IMR-90 (cell line): ENCODE results near the gene PPEF2. TPM values are rescaled to one million over a fixed set of nuclear protein-coding genes. Genes with fewer than 3 reads are reported as not detected.
A peak's percentile ranks its signal among the peaks of the same experiment; 100 is the strongest.

Source experiments
- ATAC-seq: fragments of 200-7000 bp; cut with Tn5 transposase; 2 replicates; pipeline ENCODE4 v1.9.1; 2020; ENCODE audit warnings: low read depth, mild to moderate bottlenecking, moderate library complexity
- BruUV-seq: library from RNA; stranded (reverse); fragments of 400-500 nt; replicated peaks from 2 replicates; lab custom pipeline; 2021; lab: Mats Ljungman, UMichigan
- CTCF ChIA-PET: fragments of 300-600 bp; formaldehyde crosslinking; extraction: SDS; loops from one replicate; lab custom pipeline; 2021; ENCODE audit warnings: antibody characterized with exemption; lab: Yijun Ruan, JAX
- POLR2A ChIA-PET: fragments of 300-600 bp; sonication (Branson Sonifier 250); formaldehyde crosslinking; loops from one replicate; lab custom pipeline; 2022; ENCODE audit warnings: antibody characterized with exemption; ENCODE audit not compliant: unreplicated experiment; lab: Charles Lee
- DNase-seq: peaks from one replicate; pipeline ENCODE4 v3.0.0; 2013
- H2AFZ ChIP-seq: replicated peaks from 2 replicates; pipeline ENCODE3; 2013; ENCODE audit warnings: low read length, mild to moderate bottlenecking; ENCODE audit not compliant: poor library complexity
- H2AK5ac ChIP-seq: 2 replicates; pipeline ENCODE4 v1.6.1; 2013; ENCODE audit warnings: low read depth, low read length, inconsistent platforms
- H2AK9ac ChIP-seq: replicated peaks from 2 replicates; pipeline ENCODE3; 2013; ENCODE audit warnings: mild to moderate bottlenecking, low read depth, low read length, moderate library complexity; ENCODE audit not compliant: poor library complexity
- H2BK120ac ChIP-seq: 2 replicates; pipeline ENCODE4 v1.6.1; 2013; ENCODE audit warnings: low read depth, low read length, inconsistent platforms
- H2BK15ac ChIP-seq: 3 replicates; pipeline ENCODE4 v1.6.1; 2013; ENCODE audit warnings: low read depth, low read length, inconsistent platforms
- H2BK20ac ChIP-seq: 2 replicates; pipeline ENCODE4 v1.6.1; 2013; ENCODE audit warnings: low read depth, mild to moderate bottlenecking, inconsistent platforms, low read length, moderate library complexity
- H2BK5ac ChIP-seq: 2 replicates; pipeline ENCODE4 v1.6.1; 2013; ENCODE audit warnings: mild to moderate bottlenecking, low read depth, low read length, inconsistent platforms; ENCODE audit not compliant: poor library complexity, severe bottlenecking
- H3K14ac ChIP-seq: replicated peaks from 2 replicates; pipeline ENCODE4 v1.6.1; 2013; ENCODE audit warnings: low read depth, low read length, inconsistent platforms
- H3K18ac ChIP-seq: 2 replicates; pipeline ENCODE4 v1.6.1; 2013; ENCODE audit warnings: low read depth, low read length, control low read depth
- H3K23ac ChIP-seq: 2 replicates; pipeline ENCODE4 v1.6.1; 2013; ENCODE audit warnings: low read depth, low read length, inconsistent platforms
- H3K27ac ChIP-seq: 2 replicates; pipeline ENCODE4 v1.5.1; 2013; ENCODE audit warnings: mild to moderate bottlenecking, control low read depth, low read length; ENCODE audit not compliant: insufficient read depth
- H3K27me3 ChIP-seq: 2 replicates; pipeline ENCODE4 v1.6.1; 2013; ENCODE audit warnings: low read length; ENCODE audit not compliant: control insufficient read depth, insufficient read depth
- H3K36me3 ChIP-seq: 2 replicates; pipeline ENCODE4 v1.6.1; 2013; ENCODE audit warnings: low read length, mixed read lengths; ENCODE audit not compliant: control insufficient read depth, insufficient read depth
- H3K4ac ChIP-seq: 2 replicates; pipeline ENCODE4 v1.6.1; 2013; ENCODE audit warnings: low read depth, low read length, inconsistent platforms
- H3K4me1 ChIP-seq: 2 replicates; pipeline ENCODE4 v1.6.1; 2013; ENCODE audit warnings: low read length, mixed read lengths; ENCODE audit not compliant: control insufficient read depth, insufficient read depth
- H3K4me2 ChIP-seq: 2 replicates; pipeline ENCODE4 v1.6.1; 2013; ENCODE audit warnings: low read depth, mild to moderate bottlenecking, control low read depth, low read length, moderate library complexity
- H3K4me3 ChIP-seq: 2 replicates; pipeline ENCODE4 v1.5.1; 2013; ENCODE audit warnings: low read depth, mild to moderate bottlenecking, control low read depth, low read length, moderate library complexity; ENCODE audit not compliant: insufficient read depth
- H3K56ac ChIP-seq: 2 replicates; pipeline ENCODE4 v1.6.1; 2013; ENCODE audit warnings: low read length, inconsistent platforms; ENCODE audit not compliant: insufficient read depth; ENCODE audit errors: extremely low read depth
- H3K79me1 ChIP-seq, 2 experiments: 2 replicates each; pipeline ENCODE4 v1.6.1; 2013; ENCODE audit warnings: low read length in 2 of 2, inconsistent platforms in 1 of 2, low read depth in 1 of 2
- H3K9ac ChIP-seq: 2 replicates; pipeline ENCODE4 v1.6.1; 2013; ENCODE audit warnings: low read depth, low read length, control low read depth
- H3K9me1 ChIP-seq: 2 replicates; pipeline ENCODE4 v1.6.1; 2013; ENCODE audit warnings: low read length, inconsistent platforms; ENCODE audit not compliant: insufficient read depth
- H3K9me3 ChIP-seq: 2 replicates; pipeline ENCODE4 v1.6.1; 2013; ENCODE audit warnings: low read length; ENCODE audit not compliant: control insufficient read depth, insufficient read depth
- H4K20me1 ChIP-seq: 2 replicates; pipeline ENCODE4 v1.6.1; 2013; ENCODE audit warnings: low read length, inconsistent platforms; ENCODE audit not compliant: insufficient read depth
- H4K5ac ChIP-seq: 2 replicates; pipeline ENCODE4 v1.6.1; 2013; ENCODE audit warnings: mild to moderate bottlenecking, low read depth, low read length, control low read depth
- H4K8ac ChIP-seq, 2 experiments: 2 replicates each; pipeline ENCODE4 v1.6.1; 2013; ENCODE audit warnings: low read depth in 2 of 2, low read length in 2 of 2, control low read depth in 1 of 2, inconsistent platforms in 1 of 2
- H4K91ac ChIP-seq: 2 replicates; pipeline ENCODE4 v1.6.1; 2013; ENCODE audit warnings: low read depth, low read length, inconsistent platforms; ENCODE audit not compliant: insufficient read depth
- CTCF ChIP-seq: conservative IDR thresholded peaks from 2 replicates; pipeline ENCODE4 v1.5.1; 2012; ENCODE audit warnings: mild to moderate bottlenecking, low read depth, low read length, improper control_type of control experiment
- MAFK ChIP-seq: IDR thresholded peaks from 2 replicates; pipeline ENCODE4 v1.6.1; 2012; ENCODE audit warnings: low read depth, low read length, improper control_type of control experiment
- MXI1 ChIP-seq: IDR thresholded peaks from 2 replicates; pipeline ENCODE4 v1.6.1; 2012; ENCODE audit warnings: low read depth, mild to moderate bottlenecking, low read length, moderate library complexity, borderline replicate concordance
- RAD21 ChIP-seq: IDR thresholded peaks from 2 replicates; pipeline ENCODE4 v1.6.1; 2012; ENCODE audit warnings: low read length, improper control_type of control experiment
- SMC3 ChIP-seq: fragments of 150-350 bp; IDR thresholded peaks from 2 replicates; pipeline ENCODE4 v1.6.1; 2016; ENCODE audit warnings: low read depth, mild to moderate bottlenecking, antibody characterized with exemption, low read length, moderate library complexity
- WGBS, 2 experiments: methylation state at CpG; one replicate each; pipeline versions ENCODE4 v1.1.5 to v1.1.7; 2013; ENCODE audit warnings: missing lambda C conversion rate in 2 of 2; ENCODE audit not compliant: insufficient read length in 1 of 2; ENCODE audit errors: extremely low coverage in 2 of 2; 5-methylcytosine and 5-hydroxymethylcytosine counted together
- dilution Hi-C: fragments of 300-500 bp; cut with HindIII; formaldehyde crosslinking; loops from one replicate; pipeline ENCODE4 v1.14.3; 2018; ENCODE audit warnings: low sequenced_read_pairs; ENCODE audit not compliant: unreplicated experiment
- in situ Hi-C: fragments of 300-500 bp; cut with MboI; formaldehyde crosslinking; loops from 3 replicates; pipeline ENCODE4 v1.14.3; 2019; ENCODE audit warnings: low sequenced_read_pairs, inconsistent platforms, mixed read lengths
- intact Hi-C: fragments of 100-400 bp; cut with micrococcal nuclease; formaldehyde crosslinking; loops from 2 replicates; pipeline ENCODE4 v1.10.0; 2022
- polyA plus RNA-seq, 3 experiments: library from polyadenylated mRNA; depleted of rRNA; stranded (reverse); fragments of >200 nt; gene quantifications; 2 replicates each; pipeline ENCODE4 v1.2.3, GENCODE V29; 2012; ENCODE audit warnings: low replicate concordance in 1 of 3
- total RNA-seq: library from RNA; depleted of rRNA; stranded (reverse); fragments of >200 nt; gene quantifications from 2 replicates; pipeline ENCODE4 v1.2.3, GENCODE V29; 2012

Gene PPEF2
- total and polyA plus RNA-seq, 2 of the 4 experiments (the other 2 are of a cell fraction), result not detected

GRCh38 chr4:75895744-75896314 is 6.4 kb downstream of the PPEF2 start:
- no peak overlapping the region for H3K27ac ChIP-seq
- no peak overlapping the region for H2AK5ac ChIP-seq
- no peak overlapping the region for H4K91ac ChIP-seq
- no peaks in the 10 kb centered on the region for H3K9me1 ChIP-seq
- no peak overlapping the region for H3K4ac ChIP-seq
- H3K4me3 ChIP-seq, result no peak overlapping the region
- H3K9ac ChIP-seq, result no peak overlapping the region
- 0 out of 2 replicates have a peak, but pooled peaks have one; percentile 19 for TF ChIP-seq SMC3
- no peak for TF ChIP-seq MXI1
- no peak for TF ChIP-seq MAFK
- TF ChIP-seq RAD21, result peak; percentile 45
- TF ChIP-seq CTCF, result peak; percentile 54
- H3K56ac ChIP-seq, result no peak overlapping the region
- ATAC-seq (peak; percentile 44; the same call in 1 of the 2 replicates), DNase-seq (peak; percentile 18)
- peaks cover 10% of the 10 kb centered on the region for H3K27me3 ChIP-seq
- WGBS, 2 experiments, result no CpG with 5 or more reads among the region's 4 CpGs
- H3K79me1 ChIP-seq, result no peaks in the 10 kb centered on the region
- H3K9me3 ChIP-seq, result no peaks in the 10 kb centered on the region
- CTCF ChIA-PET, result interaction anchor here (0.6 to 1.8 kb wide), 10 partner anchors 9 to 92 kb away, joined by 3 to 10 read pairs (median 3); partner anchors contain the start of gene NAAA
- H4K5ac ChIP-seq, result no peak overlapping the region
- POLR2A ChIA-PET, result no interaction called here
- no peak overlapping the region for H2BK20ac ChIP-seq
- no peak overlapping the region for H2AK9ac ChIP-seq
- no peak overlapping the region for H3K23ac ChIP-seq
- BruUV-seq, result no TSS peak
- no peak overlapping the region for H2BK15ac ChIP-seq
- intact Hi-C loops, result loop anchor here (10.0 kb wide), 1 partner anchor 189 kb away; no protein-coding TSS in a partner anchor
- dilution Hi-C loops, result no loop called here
- no peaks in the 10 kb centered on the region for H3K4me1 ChIP-seq
- no peak overlapping the region for H2AFZ ChIP-seq
- H3K18ac ChIP-seq, result no peak overlapping the region
- no peaks in the 10 kb centered on the region for H3K36me3 ChIP-seq
- no peak overlapping the region for H3K4me2 ChIP-seq
- no peak overlapping the region for H2BK120ac ChIP-seq
- in situ Hi-C loops, result loop anchor here (10.0 kb wide), 1 partner anchor 179 kb away; the partner anchor contains the start of gene ART3
- H3K14ac ChIP-seq, result no peak overlapping the region
- no peak overlapping the region for H2BK5ac ChIP-seq
- H4K20me1 ChIP-seq, result no peaks in the 10 kb centered on the region
- H4K8ac ChIP-seq, result no peak overlapping the region
